ENCODE results near the gene TALDO1. TPM values are rescaled to one million over a fixed set of nuclear protein-coding genes. Genes with fewer than 3 reads are reported as not detected.

The TALDO1 gene
- total and polyA plus RNA-seq, 2 of the 8 experiments (the other 6 are each of a cell fraction or from before 2014, with no cell fraction given) = 265 to 308 TPM

DNA sequence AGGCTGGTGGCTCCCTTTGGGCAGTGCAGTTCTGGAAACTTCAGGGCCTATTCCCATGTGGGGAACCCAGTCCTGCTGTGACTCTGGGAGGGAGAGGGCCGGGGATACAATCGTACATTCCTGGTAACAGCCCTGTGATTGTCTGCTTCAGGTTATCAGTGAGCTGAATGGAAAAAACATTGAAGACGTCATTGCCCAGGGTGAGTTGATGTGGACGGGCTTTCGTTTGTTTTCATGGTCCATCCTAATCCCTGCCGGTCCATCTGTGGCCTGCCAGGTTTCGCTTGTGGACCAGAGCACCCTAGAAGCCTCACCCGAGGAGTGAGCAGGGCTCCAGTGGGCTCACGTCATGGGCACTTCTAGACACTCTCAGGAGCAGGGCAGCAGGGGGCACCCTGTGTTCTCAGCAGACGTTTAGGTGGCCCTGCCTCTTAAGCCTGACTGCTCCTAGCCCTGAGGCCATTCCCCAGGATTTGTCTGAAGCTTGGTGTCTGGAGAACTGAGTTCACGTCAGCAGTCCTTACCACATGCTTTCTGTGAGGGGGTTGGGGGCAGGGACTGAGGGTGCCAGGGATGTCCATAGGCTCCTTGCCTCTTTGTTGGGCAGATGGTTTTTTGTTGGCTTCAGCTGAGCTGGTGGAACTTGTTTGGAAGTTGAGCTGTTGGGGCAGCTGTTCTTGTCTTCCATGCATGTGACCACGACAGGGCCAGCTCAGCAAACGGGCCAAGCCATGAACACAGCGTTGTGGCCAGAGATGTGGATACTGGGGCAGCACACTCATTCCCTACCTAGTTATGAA lies 64.4 kb downstream of the TALDO1 start:
- Histone ChIP-seq H3K9ac (replicated peaks in 1 of 4; ENCODE audit: extremely low read depth in 1 of 4, low read depth in 3 of 4, low read length in 3 of 4) (0 out of 7 replicates have a peak overlapping the region, but pooled peaks of 1 of the 4 experiments have one; percentile 99), H3K4ac (replicated peaks; ENCODE audit: insufficient read length, low read depth, low read length) (no peak overlapping the region), H3K56ac (replicated peaks; ENCODE audit: insufficient read length, low read depth, low read length) (no peak overlapping the region), H2BK12ac (ENCODE audit: low read depth, low read length) (peak overlapping the region; percentile 12; the same call in 1 of the 2 replicates), H4K8ac (ENCODE audit: extremely low read depth, insufficient read depth, low read length) (no peak overlapping the region; the same call in 1 of the 2 replicates), H3K14ac (ENCODE audit: insufficient read length) (no peak overlapping the region), H3K79me1 (ENCODE audit: low read depth, low read length) (no peaks in the 10 kb centered on the region), H3K4me2 (ENCODE audit: insufficient read depth in 1 of 2, low read depth in 2 of 2, low read length in 2 of 2) (peak overlapping the region; percentile 77 to 91), H3K27me3 (replicated peaks in 1 of 4; ENCODE audit: control insufficient read depth in 3 of 4, extremely low read depth in 1 of 4, insufficient read depth in 3 of 4, low read length in 3 of 4) (no peaks in the 10 kb centered on the region), H2AFZ (ENCODE audit: low read length) (no peak overlapping the region), H2BK5ac (ENCODE audit: low read depth, low read length) (peak overlapping the region; percentile 49; the same call in 1 of the 2 replicates), H3K23ac (ENCODE audit: insufficient read length) (no peak overlapping the region), H3K36me3 (ENCODE audit: control insufficient read depth in 2 of 4, insufficient read depth in 4 of 4, low read length in 3 of 4) (peaks cover 16 to 29% (median 26%) of the 10 kb centered on the region in 4 experiments), H3K9me3 (ENCODE audit: insufficient read depth in 2 of 2, low read depth in 1 of 2, low read length in 1 of 2) (no peaks in the 10 kb centered on the region), H3K4me3 (ENCODE audit: extremely low read depth in 1 of 4, insufficient read depth in 2 of 4, low read depth in 3 of 4, low read length in 4 of 4) (peak overlapping the region in 3 of 4 experiments; percentile 66 to 100 (median 96); a peak in 5 of 8 replicates), H3K18ac (ENCODE audit: extremely low read depth, low read length) (no peak overlapping the region), H2BK15ac (ENCODE audit: low read length) (no peak overlapping the region), H4K5ac (ENCODE audit: insufficient read length, low read depth, low read length) (no peak overlapping the region), H2BK20ac (ENCODE audit: low read length) (no peak overlapping the region), H3K23me2 (ENCODE audit: low read depth, low read length) (peaks cover 5% of the 10 kb centered on the region; the same call in 1 of the 2 replicates), H3K4me1 (replicated peaks in 1 of 4; ENCODE audit: control insufficient read depth in 3 of 4, insufficient read depth in 4 of 4, low read length in 3 of 4) (peaks cover 0 to 9% (median 2%) of the 10 kb centered on the region in 4 experiments; a peak in 3 of 7 replicates), H4K91ac (replicated peaks; ENCODE audit: insufficient read length, low read length) (no peak overlapping the region), H4K20me1 (replicated peaks in 1 of 2; ENCODE audit: control insufficient read depth in 1 of 2, insufficient read depth in 2 of 2, low read length in 2 of 2) (peaks cover 10 to 22% of the 10 kb centered on the region in 2 experiments), H3K27ac (ENCODE audit: low read depth, low read length) (no peak overlapping the region), H2BK120ac (replicated peaks; ENCODE audit: low read depth, low read length) (no peak overlapping the region), H3K79me2 (ENCODE audit: control insufficient read depth in 1 of 2, insufficient read depth in 2 of 2, low read length in 2 of 2) (peaks cover 7 to 32% of the 10 kb centered on the region in 2 experiments; a peak in 3 of 4 replicates), H2AK5ac (ENCODE audit: low read depth, low read length) (no peak overlapping the region)
- WGBS, 2 experiments (ENCODE audit: extremely low coverage in 1 of 2, insufficient coverage in 1 of 2, insufficient read length in 1 of 2, insufficient replicate concordance in 2 of 2, low coverage in 1 of 2, low lambda C conversion rate in 2 of 2, missing lambda C conversion rate in 1 of 2) = 90% methylated on average over 14 of the region's 14 CpGs; no CpG with 5 or more reads in 1 of the 2 experiments
- no peak for FAIRE-seq
- no peak for DNase-seq (ENCODE audit: low read depth in 1 of 2, low spot score in 2 of 2)
- CTCF ChIA-PET (ENCODE audit: partially characterized antibody) = interaction anchor here (0.6 to 2.2 kb wide), 8 partner anchors 7 to 118 kb away, joined by 3 to 5 read pairs (median 3); partner anchors contain the start of gene PNPLA2
- POLR2A ChIA-PET (ENCODE audit: partially characterized antibody) = interaction anchor here (0.5 to 53.0 kb wide), 6 partner anchors 1 to 234 kb away, joined by 3 to 1917 read pairs (median 4); partner anchors contain the start of genes CD151, CEND1, CRACR2B and PIDD1
- TF ChIP-seq POLR2AphosphoS5 (IDR thresholded peaks at IDR 0.05; ENCODE audit: low read depth, low read length) (no peak; the same call in 1 of the 2 replicates), RAD21 (IDR thresholded peaks at IDR 0.05 in 1 of 2, conservative IDR thresholded peaks at IDR 0.05 in 1 of 2; ENCODE audit: low read depth in 2 of 2, low read length in 2 of 2) (no peak), SAP30 (IDR thresholded peaks at IDR 0.05; ENCODE audit: insufficient read depth, insufficient replicate concordance, low read length) (no peak), TEAD4 (IDR thresholded peaks at IDR 0.05; ENCODE audit: low read depth, low read length) (no peak), TCF12 (IDR thresholded peaks at IDR 0.05; ENCODE audit: low read depth, low read length) (no peak)

Measured in H1 (cell line).